HepG2 (cell line): ENCODE results near the gene ECHDC1. TPM values are rescaled to one million over a fixed set of nuclear protein-coding genes. Genes with fewer than 3 reads are reported as not detected.

Source experiments
- ATM ChIP-seq: fragments of 450-650 bp; IDR thresholded peaks from 2 replicates; pipeline ENCODE4 v1.7.1; 2017; ENCODE audit warnings: mild to moderate bottlenecking, borderline replicate concordance
- CREM ChIP-seq, 2 experiments: sonication (generic) in 1 of 2; formaldehyde crosslinking in 1 of 2; IDR thresholded peaks; 2 replicates each; pipeline versions ENCODE4 v1.4.0 to v1.6.1; 2016 to 2020; ENCODE audit warnings: antibody characterized with exemption in 1 of 2, mild to moderate bottlenecking in 1 of 2, missing genetic modification reagents in 1 of 2
- HIVEP1 ChIP-seq: sonication (generic); formaldehyde crosslinking; IDR thresholded peaks from 2 replicates; pipeline ENCODE4 v1.4.0; 2020; ENCODE audit warnings: mild to moderate bottlenecking, missing genetic modification reagents
- HOXA3 ChIP-seq: sonication (generic); formaldehyde crosslinking; IDR thresholded peaks from 2 replicates; pipeline ENCODE4 v1.5.0; 2020; ENCODE audit warnings: missing genetic modification reagents
- STAG1 ChIP-seq: sonication (generic); formaldehyde crosslinking; IDR thresholded peaks from 2 replicates; pipeline ENCODE4 v1.4.0; 2020; ENCODE audit warnings: missing genetic modification reagents
- TBX2 ChIP-seq: sonication (generic); formaldehyde crosslinking; IDR thresholded peaks from 2 replicates; pipeline ENCODE4 v1.5.0; 2020; ENCODE audit warnings: missing genetic modification reagents, mild to moderate bottlenecking, borderline replicate concordance
- TGIF2 ChIP-seq: IDR thresholded peaks from 2 replicates; pipeline ENCODE4 v1.6.1; 2016; ENCODE audit warnings: control low read depth, missing compliant biosample characterization
- ZBTB10 ChIP-seq: sonication (generic); formaldehyde crosslinking; IDR thresholded peaks from 2 replicates; pipeline ENCODE4 v1.4.0; 2020; ENCODE audit warnings: missing genetic modification reagents, borderline replicate concordance
- ZBTB43 ChIP-seq: sonication (generic); formaldehyde crosslinking; conservative IDR thresholded peaks from 2 replicates; pipeline ENCODE4 v1.4.0; 2020; ENCODE audit warnings: missing genetic modification reagents
- ZMYM4 ChIP-seq: sonication (generic); formaldehyde crosslinking; IDR thresholded peaks from 2 replicates; pipeline ENCODE4 v1.8.1; 2023; ENCODE audit warnings: mild to moderate bottlenecking, missing genetic modification reagents
- ZNF225 ChIP-seq: sonication (generic); formaldehyde crosslinking; IDR thresholded peaks from 2 replicates; pipeline ENCODE4 v1.4.0; 2020; ENCODE audit warnings: mild to moderate bottlenecking, missing genetic modification reagents
- ZNF3 ChIP-seq: IDR thresholded peaks from 2 replicates; pipeline ENCODE4 v1.7.0; 2017; ENCODE audit warnings: inconsistent platforms
- ZNF740 ChIP-seq: sonication (generic); formaldehyde crosslinking; IDR thresholded peaks from 2 replicates; pipeline ENCODE4 v1.4.0; 2020; ENCODE audit warnings: missing genetic modification reagents
- ZNF790 ChIP-seq: sonication (generic); formaldehyde crosslinking; IDR thresholded peaks from 2 replicates; pipeline ENCODE4 v1.8.0; 2022; ENCODE audit warnings: missing genetic modification reagents, mild to moderate bottlenecking, borderline replicate concordance
- polyA plus RNA-seq, 8 experiments: library from polyadenylated mRNA; depleted of rRNA in 3 of 8; stranded (reverse) in 7 of 8; unstranded in 1 of 8; fragments of >200 nt; fragmentation: Illumina TruSeq in 4 of 8; extraction: Trizol in 4 of 8; gene quantifications; 2 replicates each; pipeline versions ENCODE4 v1.2.1 to v1.2.3, GENCODE V29; 2011 to 2016; ENCODE audit warnings: low read depth in 4 of 8, missing spikeins in 1 of 8, mixed read lengths in 1 of 8; ENCODE audit not compliant: insufficient read depth in 1 of 8
- total RNA-seq, 5 experiments: library from RNA; depleted of rRNA; stranded (reverse); fragments of >200 nt; fragmentation: Illumina TruSeq; extraction: Trizol; gene quantifications; 2 replicates each; pipeline ENCODE4 v1.2.3, GENCODE V29; 2016; ENCODE audit warnings: low read depth in 1 of 5
- TF ChIP-seq, protein P1 (sequence below): sonication (generic); formaldehyde crosslinking; conservative IDR thresholded peaks from 2 replicates; pipeline ENCODE4 v1.8.0; 2022; ENCODE audit warnings: mild to moderate bottlenecking, moderate library complexity, missing genetic modification reagents
- TF ChIP-seq, protein P2 (sequence below): fragments of 450-650 bp; IDR thresholded peaks from 2 replicates; pipeline ENCODE4 v1.6.1; 2017
- TF ChIP-seq, protein P3 (sequence below): sonication (generic); formaldehyde crosslinking; IDR thresholded peaks from 2 replicates; pipeline ENCODE4 v1.4.0; 2020; ENCODE audit warnings: missing genetic modification reagents, borderline replicate concordance

The ECHDC1 gene
- total and polyA plus RNA-seq, 2 of the 13 experiments (the other 11 are each of a cell fraction or from before 2014, with no cell fraction given): 32.8 to 98.1 TPM

- TF ChIP-seq, protein P1, sequence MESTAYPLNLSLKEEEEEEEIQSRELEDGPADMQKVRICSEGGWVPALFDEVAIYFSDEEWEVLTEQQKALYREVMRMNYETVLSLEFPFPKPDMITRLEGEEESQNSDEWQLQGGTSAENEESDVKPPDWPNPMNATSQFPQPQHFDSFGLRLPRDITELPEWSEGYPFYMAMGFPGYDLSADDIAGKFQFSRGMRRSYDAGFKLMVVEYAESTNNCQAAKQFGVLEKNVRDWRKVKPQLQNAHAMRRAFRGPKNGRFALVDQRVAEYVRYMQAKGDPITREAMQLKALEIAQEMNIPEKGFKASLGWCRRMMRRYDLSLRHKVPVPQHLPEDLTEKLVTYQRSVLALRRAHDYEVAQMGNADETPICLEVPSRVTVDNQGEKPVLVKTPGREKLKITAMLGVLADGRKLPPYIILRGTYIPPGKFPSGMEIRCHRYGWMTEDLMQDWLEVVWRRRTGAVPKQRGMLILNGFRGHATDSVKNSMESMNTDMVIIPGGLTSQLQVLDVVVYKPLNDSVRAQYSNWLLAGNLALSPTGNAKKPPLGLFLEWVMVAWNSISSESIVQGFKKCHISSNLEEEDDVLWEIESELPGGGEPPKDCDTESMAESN (CRISPR knock-in tag): no peak
- TF ChIP-seq ZNF740 (CRISPR knock-in tag): no peak
- TF ChIP-seq HIVEP1: no peak
- TF ChIP-seq, protein P2, sequence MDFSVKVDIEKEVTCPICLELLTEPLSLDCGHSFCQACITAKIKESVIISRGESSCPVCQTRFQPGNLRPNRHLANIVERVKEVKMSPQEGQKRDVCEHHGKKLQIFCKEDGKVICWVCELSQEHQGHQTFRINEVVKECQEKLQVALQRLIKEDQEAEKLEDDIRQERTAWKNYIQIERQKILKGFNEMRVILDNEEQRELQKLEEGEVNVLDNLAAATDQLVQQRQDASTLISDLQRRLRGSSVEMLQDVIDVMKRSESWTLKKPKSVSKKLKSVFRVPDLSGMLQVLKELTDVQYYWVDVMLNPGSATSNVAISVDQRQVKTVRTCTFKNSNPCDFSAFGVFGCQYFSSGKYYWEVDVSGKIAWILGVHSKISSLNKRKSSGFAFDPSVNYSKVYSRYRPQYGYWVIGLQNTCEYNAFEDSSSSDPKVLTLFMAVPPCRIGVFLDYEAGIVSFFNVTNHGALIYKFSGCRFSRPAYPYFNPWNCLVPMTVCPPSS: no peak
- no peak for TF ChIP-seq ZNF3 (CRISPR knock-in tag)
- peak; percentile 17; the same call in 1 of the 2 replicates for TF ChIP-seq ZBTB10
- TF ChIP-seq TBX2 (CRISPR knock-in tag): peak; percentile 28; the same call in 1 of the 2 replicates
- TF ChIP-seq HOXA3 (CRISPR knock-in tag): no peak
- TF ChIP-seq CREM (IDR thresholded peaks at IDR 0.05): peak; percentile 39; the same call in 1 of the 2 replicates
- TF ChIP-seq CREM (CRISPR knock-in tag; IDR thresholded peaks at IDR 0.05): no peak
- TF ChIP-seq ATM: no peak
- 0 out of 2 replicates have a peak, but pooled peaks have one; percentile 35 for TF ChIP-seq TGIF2 (CRISPR knock-in tag)
- no peak for TF ChIP-seq ZBTB43
- TF ChIP-seq ZNF225 (CRISPR knock-in tag): no peak
- TF ChIP-seq, protein P3, sequence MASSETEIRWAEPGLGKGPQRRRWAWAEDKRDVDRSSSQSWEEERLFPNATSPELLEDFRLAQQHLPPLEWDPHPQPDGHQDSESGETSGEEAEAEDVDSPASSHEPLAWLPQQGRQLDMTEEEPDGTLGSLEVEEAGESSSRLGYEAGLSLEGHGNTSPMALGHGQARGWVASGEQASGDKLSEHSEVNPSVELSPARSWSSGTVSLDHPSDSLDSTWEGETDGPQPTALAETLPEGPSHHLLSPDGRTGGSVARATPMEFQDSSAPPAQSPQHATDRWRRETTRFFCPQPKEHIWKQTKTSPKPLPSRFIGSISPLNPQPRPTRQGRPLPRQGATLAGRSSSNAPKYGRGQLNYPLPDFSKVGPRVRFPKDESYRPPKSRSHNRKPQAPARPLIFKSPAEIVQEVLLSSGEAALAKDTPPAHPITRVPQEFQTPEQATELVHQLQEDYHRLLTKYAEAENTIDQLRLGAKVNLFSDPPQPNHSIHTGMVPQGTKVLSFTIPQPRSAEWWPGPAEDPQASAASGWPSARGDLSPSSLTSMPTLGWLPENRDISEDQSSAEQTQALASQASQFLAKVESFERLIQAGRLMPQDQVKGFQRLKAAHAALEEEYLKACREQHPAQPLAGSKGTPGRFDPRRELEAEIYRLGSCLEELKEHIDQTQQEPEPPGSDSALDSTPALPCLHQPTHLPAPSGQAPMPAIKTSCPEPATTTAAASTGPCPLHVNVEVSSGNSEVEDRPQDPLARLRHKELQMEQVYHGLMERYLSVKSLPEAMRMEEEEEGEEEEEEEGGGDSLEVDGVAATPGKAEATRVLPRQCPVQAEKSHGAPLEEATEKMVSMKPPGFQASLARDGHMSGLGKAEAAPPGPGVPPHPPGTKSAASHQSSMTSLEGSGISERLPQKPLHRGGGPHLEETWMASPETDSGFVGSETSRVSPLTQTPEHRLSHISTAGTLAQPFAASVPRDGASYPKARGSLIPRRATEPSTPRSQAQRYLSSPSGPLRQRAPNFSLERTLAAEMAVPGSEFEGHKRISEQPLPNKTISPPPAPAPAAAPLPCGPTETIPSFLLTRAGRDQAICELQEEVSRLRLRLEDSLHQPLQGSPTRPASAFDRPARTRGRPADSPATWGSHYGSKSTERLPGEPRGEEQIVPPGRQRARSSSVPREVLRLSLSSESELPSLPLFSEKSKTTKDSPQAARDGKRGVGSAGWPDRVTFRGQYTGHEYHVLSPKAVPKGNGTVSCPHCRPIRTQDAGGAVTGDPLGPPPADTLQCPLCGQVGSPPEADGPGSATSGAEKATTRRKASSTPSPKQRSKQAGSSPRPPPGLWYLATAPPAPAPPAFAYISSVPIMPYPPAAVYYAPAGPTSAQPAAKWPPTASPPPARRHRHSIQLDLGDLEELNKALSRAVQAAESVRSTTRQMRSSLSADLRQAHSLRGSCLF (CRISPR knock-in tag): no peak
- TF ChIP-seq ZNF790 (CRISPR knock-in tag): no peak
- peak; percentile 52 for TF ChIP-seq ZMYM4 (CRISPR knock-in tag)
- no peak for TF ChIP-seq STAG1 (CRISPR knock-in tag)
Measured at GRCh38 chr6:127297502-127298070, 45.8 kb downstream of the ECHDC1 start (continued).
